Measurements from ENCODE around the gene CADPS2.
"Not testable (repeated sequence)": the region's sequence is repeated elsewhere in the genome, so short reads cannot be mapped to it uniquely, and the experiment has no call there.

Gene CADPS2

GRCh38 chr7:122849957-122850328, 36.3 kb downstream of the CADPS2 start:
- DNase-seq (ENCODE audit: low spot score), result no peak

DNA sequence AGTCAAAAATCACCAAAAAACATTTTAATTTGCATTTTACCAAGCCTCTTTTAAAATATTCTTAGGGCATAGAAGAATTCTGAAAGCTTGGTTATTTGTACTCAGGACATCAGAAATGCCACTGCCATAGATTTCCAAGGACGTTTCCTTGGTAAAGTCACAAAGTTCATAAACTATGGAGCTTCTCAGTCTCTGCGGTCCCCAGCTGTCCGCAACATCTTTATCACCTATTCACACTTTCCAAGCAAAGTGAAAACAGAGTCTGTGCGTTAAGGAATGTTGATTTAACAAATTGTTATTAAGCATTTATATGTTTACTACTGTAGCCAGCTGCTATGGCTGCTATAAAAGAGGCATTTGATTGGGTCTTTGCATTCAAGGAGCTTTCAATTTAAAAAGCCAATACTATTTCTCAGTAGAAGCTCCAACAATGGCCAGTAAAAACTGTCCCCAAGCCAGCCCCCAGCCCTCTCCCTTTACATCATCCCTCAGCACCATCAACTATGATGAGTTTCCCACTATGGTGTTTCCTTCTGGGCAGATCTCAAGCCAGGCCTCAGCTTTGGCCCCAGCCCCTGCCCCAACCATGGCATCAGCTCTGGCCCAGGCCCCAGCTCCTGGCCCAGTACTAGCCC, 36.8 kb downstream of the CADPS2 start:
- no peak for DNase-seq (ENCODE audit: low spot score)

GRCh38 chr7:122847871-122848473, 38.3 kb downstream of the CADPS2 start:
- DNase-seq (ENCODE audit: low spot score), result no peak

GRCh38 chr7:122846591-122846990, 39.7 kb downstream of the CADPS2 start:
- DNase-seq (ENCODE audit: low spot score), result no peak

- no peak for DNase-seq (ENCODE audit: low spot score)
These were observed 41.0 kb downstream of the CADPS2 start for GRCh38 chr7:122845286-122845685.

GRCh38 chr7:122844191-122844988, 41.9 kb downstream of the CADPS2 start:
- no peak for DNase-seq (ENCODE audit: low spot score)

DNA sequence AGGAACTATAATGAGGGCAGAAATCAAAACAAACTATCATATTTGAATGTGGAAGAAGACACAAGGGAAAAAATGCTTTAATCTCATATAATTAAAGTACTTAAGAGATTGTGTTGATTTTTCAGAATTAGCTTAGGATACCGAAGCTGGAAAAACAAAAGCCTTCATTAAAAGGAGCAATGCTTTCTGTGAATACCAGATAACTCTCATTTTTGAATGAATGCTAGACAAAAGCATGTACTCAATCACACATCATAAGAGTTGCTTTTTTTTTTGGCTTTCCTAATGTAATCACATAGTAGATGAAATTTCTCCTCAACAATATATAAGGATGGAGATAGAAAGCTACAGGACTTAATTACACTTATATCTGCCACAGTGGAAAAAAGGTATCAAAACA, 43.3 kb downstream of the CADPS2 start:
- no peak for DNase-seq (ENCODE audit: low spot score)

DNA sequence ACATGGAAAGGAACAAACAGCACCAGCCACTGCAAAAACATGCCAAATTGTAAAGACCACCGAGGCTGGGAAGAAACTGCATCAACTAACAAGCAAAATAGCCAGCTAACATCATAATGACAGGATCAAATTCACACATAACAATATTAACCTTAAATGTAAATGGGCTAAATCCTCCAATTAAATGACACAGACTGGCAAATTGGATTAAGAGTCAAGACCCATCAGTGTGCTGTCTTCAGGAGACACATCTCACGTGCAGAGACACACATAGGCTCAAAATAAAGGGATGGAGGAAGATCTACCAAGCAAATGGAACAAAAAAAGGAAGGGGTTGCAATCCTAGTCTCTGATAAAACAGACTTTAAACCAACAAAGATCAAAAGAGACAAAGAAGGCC, 50.0 kb downstream of the CADPS2 start:
- not testable (repeated sequence) for DNase-seq (ENCODE audit: low spot score)

- not testable (repeated sequence) for DNase-seq (ENCODE audit: low spot score)
These were observed 51.7 kb downstream of the CADPS2 start for GRCh38 chr7:122834571-122834942.

DNA sequence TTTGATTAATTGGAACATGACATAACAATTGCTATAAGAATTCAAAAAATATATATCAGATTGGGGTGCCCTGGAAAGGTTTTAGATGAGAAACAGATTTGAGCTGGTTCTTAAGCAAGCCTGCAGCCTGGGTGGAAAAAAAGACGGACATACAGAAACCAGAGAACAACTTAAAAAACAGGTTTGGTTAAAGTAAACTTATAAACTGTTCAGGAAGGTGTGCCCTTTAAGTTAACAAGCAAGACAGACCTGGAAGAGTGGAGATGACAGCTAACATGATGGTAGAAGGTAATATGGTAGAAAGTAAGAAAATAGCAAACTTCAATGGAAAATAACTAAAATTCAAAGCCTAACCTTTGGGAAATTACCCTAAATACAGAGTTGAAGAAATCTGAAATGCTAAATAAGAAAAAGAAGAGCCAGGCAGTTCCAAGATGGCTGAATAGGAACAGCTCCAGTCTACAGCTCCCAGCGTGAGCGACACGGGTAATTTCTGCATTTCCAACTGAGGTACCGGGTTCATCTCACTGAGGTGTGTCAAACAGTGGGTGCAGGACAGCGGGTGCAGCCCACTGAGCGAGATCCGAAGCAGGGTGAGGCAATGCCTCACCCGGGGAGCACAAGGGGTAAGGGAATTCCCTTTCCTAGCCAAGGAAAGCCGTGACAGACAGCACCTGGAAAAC, 52.2 kb downstream of the CADPS2 start:
- no peak for DNase-seq (ENCODE audit: low spot score)

GRCh38 chr7:122831436-122831835, 54.8 kb downstream of the CADPS2 start:
- DNase-seq (ENCODE audit: low spot score), result no peak

DNA sequence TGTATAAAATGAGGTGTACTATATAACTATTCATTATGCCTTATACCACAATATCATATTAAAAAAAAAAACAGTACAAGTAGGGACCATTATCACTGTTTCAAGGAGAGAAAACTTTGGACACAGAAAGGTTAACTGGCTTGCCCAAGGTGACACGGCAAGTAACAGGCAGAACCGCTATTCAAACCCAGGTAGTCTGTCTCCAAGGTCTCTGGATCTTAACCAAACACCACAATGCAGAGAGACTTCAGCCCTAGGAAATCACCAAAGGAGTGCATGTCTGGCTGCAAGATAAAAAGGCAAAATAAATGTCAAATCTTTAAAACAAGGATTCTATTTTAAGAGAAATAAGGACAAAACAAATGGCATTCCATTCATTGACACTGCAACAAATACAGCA, 56.3 kb downstream of the CADPS2 start:
- no peak for DNase-seq (ENCODE audit: low spot score)

- DNase-seq (ENCODE audit: low spot score), result no peak
These were observed 58.5 kb downstream of the CADPS2 start for GRCh38 chr7:122827763-122828162.

GRCh38 chr7:122813845-122814244, 72.4 kb downstream of the CADPS2 start:
- DNase-seq (ENCODE audit: low spot score), result no peak

- no peak for DNase-seq (ENCODE audit: low spot score)
These were observed 82.4 kb downstream of the CADPS2 start for GRCh38 chr7:122803851-122804250.

- no peak for DNase-seq (ENCODE audit: low spot score)
These were observed 82.9 kb downstream of the CADPS2 start for GRCh38 chr7:122803323-122803722.

DNA sequence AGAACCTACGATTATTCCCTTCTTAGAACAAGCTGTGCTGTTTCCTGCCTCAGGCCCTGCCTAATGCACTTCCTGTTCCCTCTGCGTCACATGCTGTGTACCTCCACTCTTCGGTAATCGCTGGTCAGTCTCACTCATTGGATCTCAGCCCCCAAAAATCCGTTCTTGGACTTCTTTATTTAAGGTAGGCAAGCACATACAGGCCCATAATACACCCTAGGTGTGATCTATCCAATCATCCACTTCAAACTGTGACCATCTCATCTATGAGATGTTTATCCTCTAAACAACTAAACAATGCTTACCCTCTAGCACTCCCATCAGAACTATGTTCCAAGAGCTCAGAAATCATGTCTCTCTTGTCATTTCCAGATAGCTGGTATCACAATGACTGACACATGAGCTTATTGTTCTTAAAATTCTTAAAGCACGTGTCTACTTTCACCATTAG, 83.9 kb downstream of the CADPS2 start:
- no peak for DNase-seq (ENCODE audit: low spot score)

GRCh38 chr7:122791959-122792545, 94.2 kb downstream of the CADPS2 start:
- no peak for DNase-seq (ENCODE audit: low spot score)

DNA sequence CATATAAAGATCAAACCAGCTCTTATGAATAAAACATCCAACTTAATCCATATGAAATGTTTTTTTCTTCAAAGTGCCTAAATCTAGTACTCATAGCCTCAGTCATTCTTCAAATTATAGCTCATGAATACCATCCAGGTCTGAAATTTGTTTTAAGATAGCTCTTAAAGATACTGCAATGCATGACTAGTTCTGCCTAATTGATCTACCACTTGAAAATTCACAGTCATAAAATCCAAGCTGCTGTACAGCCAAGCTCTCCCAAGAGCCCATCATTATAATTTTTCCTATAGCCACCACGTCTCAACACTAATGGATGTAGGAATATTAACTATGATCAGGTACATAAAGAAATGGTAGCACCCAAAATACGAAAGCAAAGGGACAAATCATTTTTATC, 95.7 kb downstream of the CADPS2 start:
- no peak for DNase-seq (ENCODE audit: low spot score)

DNA sequence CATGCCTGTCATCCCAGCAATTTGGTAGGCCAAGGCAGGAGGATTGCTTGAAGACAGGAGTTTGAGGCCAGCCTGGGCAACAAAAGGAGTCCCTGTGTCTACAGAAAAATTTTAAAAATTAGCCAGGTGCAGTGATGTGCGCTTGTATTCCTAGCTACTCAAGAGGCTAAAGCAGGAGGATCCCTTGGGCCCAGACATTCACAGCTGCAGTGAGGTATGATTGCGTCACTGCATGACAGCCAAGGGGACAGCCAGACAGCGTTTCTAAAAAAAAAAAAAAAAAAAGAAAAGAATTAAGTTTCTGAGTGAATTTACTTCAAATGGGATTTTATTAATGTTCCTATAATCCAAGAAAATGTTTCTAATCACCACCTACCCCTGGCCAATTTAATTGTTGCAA, 96.1 kb downstream of the CADPS2 start:
- no peak for DNase-seq (ENCODE audit: low spot score)

DNA sequence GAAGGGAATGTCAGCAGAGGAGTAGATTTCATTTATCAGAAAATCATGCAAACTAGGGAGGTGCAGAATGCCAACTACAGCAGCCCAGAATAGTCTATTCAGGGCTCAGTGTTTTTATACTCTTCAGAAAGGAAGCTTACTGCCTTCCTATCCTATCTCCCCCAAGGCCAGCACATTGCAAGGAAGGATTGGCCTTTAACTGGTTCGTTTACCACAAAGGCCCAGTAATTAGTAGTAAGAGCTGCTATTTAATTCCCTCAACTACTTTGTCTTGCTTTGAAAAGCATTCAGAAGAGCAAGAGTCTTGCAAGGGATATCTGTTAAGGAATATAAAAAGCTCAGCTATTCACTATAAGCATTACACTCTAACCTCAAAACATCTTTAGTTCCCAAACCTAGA, 97.1 kb downstream of the CADPS2 start:
- DNase-seq (ENCODE audit: low spot score), result no peak

- no peak for DNase-seq (ENCODE audit: low spot score)
These were observed 115.4 kb downstream of the CADPS2 start for GRCh38 chr7:122770686-122771335.
